ENCODE measurements around the gene PRSS56.

The PRSS56 gene

DNA sequence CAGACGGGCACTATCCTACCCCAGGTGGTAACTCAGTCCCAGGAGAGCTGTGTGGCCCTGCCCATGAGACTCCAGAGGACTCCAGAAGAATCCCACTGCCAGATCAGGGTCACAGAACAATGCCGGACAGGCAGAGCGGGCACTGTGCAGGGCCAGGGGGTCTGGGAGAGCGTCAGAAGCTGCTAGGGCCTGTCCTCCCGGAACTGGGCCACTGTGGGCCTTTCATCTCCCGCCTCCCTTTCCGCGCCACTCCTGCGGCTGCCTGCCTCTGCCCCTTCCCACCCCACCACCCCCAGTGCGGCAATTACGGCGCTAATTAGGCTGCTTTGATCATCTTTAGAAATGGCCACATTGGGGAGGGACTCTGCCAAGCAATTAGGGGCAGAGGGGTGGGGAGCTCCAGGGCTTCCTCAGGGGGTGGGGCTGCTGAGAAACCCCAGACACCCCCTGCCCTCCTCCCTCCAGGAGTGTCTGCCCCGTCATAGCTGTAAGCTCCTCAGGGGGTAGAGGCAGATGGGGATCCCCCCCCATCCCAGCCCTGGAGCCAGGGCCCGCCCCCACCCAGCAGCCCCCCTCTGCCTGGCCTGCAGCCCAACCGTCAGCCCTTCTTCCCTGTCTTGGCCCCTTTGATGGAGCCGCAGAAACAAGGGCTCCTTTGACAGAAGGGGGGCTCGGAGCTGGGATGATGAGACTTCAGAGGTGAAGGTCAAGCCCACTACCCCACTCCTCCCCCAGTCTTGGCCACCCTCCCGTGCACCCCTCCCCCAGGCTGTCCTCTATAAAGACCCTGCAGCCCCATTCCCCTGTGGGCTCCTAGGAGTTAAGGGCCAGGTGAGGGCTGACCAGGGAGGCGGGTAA, at the start of gene PRSS56:
TSS of gene PRSS56 (plus strand) at position 808 of the 858 bp plus-strand sequence. CDS start 211 bp downstream, outside the sequence.
- no peak for DNase-seq

DNA sequence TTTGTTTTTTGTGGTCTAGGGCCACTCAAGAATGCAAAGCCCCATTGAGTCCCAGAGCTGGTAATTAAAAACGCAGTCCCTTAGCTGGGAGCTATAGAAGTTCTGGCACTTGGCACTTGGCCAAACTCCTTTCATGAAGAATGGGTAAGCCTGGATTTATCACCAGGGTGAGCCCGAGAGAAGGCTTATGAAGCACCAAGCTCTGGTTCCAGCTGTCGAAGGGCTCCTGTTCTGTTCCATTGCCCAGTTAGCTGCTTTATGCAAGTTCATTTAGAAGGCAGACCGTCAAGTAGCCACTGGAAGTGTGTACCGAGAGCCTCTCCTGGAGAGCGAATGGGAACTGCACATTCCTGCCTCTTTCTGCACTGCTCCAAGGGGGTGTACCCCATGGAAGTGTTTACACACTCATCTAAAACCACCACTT, 46.7 kb upstream of the PRSS56 start:
- no peak for DNase-seq

DNA sequence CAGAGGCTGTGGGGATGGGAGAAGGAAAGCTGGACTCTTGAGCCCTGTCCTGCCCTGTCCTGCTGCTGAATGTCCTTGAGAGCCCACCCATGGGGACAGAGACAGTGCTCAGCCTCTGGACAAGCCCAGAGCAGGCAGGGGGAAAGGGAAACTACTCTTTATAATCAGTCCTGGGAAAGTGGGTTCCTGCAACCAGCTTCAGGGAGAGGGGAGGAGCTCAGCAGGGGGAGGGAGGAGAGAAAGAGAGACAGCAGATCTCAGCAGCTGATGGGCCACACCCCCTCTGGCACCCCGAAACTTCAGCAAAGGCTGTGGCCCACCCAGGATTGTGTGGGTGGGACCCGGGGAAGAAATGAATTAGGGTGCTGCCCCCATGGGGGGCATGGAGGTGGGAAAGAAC, 44.1 kb upstream of the PRSS56 start:
- DNase-seq, result no peak

DNA sequence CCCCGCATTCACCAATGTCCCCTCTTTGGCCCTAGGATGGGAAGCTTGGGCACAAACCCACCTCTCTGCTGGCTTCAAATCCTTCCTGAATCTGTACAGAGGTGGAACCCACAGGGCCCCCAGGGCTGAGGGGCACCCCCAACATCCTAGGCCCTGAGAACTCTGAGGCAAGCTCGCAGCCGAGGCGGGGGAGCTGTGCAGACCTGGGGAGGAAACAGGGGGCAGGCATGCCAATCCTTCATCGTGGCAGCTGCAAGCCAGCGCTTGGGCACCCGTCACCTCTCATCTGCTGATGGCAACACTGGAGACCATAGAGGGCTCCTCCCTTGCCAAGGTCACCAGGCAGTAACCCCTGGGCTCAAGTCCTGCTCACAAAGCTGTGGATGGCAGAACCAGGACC, 43.4 kb upstream of the PRSS56 start:
- no peak for DNase-seq

DNA sequence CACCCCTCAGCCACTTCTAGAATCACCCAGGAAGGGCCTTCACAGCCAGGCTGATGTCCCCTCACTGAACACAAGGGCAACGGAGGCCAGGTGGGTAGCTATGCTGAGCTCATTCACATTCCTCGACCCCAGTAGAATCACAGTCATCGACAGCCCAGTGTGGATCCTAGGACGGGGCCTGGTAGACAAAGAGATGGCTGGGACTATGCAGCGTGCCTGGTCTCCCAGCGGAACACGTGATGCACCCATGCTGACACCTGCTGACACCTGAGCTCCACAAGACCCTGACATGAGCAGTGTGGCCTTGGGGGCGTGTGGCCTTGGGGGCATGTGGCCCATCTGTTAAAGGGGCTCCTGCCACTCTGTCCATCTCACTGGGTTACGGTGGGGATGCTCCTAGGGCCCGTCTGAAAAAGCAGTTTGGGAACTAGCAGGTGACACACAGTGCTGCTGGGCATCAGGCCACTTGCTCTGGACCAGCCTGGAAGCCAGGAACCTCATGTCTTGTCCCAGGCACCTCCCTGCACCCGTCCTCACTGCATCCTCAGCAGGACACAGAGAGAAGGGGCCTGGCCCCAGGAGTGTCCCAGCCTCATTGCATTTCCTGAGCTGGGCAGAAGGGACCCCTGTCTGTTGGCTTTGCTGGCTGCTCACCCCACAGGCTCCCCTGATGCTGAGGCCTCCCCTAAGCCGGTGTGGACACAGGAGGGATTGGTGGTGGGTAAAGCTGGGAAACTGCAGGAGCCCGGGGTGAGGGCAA, 42.3 kb upstream of the PRSS56 start:
- DNase-seq, result no peak

DNA sequence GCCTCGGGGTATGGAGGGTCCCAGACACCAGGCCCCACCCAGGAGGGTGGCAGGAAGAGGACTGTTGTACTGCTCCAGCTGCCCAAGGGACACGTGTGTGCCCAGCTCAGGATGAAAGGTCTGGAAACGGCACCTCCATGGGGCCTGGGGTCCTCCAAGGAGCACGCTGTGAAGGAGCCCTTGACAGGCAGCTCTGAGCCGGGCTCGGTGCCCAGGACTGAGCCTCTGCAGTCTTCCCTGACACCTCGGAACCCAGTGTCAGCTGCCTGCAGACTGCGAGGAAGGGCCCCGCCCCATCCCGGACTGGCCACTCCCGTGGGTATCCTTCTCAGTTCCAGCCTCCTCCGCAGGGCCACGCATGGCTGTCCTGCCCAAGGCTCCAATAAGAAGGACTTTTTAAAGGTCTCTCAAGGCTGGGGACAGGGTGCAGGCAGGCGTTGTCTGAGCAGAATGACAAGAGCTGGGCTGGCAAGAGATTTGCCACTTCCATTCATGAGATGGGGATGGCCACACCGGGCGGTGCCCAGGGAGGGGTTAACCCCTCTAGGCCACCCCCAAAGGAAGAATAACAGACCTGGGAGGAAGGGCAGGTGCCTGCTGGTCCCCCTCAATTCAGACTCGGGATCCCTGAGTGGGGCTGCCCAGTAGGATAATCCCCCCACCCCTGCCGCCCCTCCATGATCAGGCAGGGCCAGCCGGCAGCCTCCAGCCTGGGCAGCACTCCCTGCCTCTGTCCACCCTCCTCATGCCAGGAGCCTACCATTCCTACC, 41.4 kb upstream of the PRSS56 start:
- no peak for DNase-seq

DNA sequence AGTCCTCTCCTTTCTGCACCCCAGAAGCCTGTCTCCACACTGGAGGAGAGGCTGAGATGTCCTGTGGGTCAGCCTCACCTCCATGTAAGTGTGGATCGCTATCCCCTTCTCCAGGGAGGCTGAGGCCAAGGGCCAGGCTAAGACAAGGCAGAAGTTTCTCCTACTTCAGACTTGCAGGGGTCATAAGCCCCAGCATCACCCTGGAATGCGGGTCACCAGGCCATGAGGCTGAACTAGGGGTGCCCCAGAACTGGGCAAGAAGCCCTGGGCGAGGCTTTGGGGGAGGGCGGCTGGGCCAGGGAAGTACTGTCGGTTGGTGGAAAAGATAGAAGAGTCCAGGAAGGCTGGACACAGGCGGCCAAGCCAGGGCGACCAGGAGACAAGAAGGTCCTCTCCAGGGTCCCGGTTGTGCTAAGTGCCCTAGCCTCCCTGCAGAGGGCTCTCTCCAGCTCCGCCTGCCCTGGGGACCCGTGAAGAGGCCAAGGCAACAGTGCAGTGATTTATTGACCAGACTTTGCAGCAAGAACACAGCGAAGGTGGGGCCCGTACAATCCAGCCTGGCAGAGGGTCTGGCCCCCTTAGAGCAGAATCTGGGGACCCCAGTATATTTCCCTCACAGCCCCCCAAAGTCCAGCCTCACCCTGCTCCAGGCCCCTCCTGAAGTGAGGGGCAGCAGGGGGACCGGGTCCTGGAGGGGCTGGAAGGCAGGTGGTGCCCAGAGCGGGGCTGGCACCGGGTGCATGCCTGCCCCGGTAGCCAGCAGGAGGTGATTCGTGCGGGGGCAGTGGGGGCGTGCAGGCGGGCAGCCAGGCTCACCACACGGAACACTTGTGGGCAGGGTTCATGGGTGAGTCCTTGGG, 40.6 kb upstream of the PRSS56 start:
- DNase-seq, result no peak

DNA sequence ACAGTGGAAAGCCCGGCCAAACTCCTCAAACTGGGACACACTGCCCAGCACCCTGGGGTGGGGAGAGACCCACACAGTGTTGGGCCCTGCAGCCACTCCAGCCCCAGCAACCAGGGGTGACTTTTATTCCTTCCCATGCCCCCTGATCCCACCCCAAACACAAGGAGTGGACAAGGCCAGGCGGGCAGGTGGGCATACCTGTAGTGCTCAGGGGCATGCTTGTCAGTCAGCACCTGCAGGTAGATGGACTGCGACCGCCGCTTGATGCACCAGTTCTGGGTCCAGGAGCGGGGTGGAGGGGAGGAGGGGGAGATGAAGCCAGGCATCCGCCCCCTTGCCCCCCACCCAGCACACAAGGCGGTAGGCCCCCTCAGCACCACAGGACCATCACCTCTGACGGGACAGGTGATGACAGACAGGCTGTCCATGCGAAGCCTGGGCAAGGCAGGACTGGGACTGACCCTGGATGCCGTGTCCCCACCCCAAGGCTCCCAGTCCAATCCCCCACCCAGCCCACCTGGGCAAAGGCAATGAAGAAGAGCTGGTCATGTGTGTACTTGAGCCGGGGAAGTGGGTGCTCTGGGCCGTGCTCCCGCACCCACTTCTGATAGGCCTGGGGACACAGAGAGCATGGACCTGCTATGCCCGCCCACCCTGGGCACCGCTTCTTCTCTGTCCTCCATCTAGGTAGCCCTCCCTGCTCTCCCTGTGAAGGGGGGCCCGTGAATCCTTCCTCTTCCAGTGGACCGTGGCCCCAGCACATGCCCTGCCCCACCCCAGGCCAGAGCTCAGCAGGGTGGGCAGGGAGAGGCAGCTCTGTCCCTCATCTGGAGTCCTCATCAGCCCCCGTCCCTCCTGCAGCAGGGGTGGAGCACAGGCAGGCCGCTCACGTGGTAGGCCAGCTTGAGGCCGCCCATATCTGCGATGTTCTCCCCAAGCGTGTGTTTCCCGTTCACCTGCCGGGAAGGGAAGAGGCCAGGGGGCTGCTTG, 39.7 kb upstream of the PRSS56 start:
- DNase-seq, result no peak

DNA sequence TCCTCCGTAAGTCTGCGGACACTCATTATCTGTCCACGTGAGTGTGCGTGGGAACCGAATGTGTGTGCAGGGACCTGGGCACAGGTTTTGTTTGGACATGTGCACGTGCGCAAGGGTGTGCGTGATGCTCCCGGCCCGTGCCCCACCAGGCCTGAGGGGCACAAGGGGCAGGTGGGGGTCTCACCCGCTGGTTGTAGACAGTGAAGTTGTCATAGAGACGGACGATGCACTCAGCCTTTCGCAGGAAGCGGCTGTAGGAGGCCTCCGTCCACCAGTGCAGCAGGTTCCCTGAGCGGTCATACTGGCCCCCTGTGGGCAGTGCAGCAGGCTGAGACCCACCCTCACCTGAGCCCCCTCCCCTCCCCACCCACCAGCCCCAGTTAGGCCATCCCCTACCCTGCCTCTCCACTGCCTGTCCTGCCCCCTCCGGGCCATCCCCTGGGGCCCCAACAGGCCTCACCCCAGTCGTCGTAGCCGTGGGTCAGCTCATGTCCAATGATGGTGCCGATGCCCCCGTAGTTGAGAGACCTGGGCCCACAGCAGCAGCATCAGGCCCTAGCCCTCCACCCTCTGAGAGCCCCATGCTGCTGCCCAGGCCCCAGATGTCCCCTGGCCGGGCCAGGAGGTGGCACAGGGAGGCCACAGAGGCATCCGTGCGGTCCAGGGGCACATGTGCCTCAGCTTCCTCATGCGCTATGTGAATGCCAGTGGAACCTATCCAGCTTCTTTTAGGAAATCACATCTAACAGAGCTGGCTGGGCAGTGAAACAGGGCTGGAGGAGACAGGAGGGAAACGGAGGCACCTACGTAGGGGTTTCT, 38.7 kb upstream of the PRSS56 start:
- no peak for DNase-seq

DNA sequence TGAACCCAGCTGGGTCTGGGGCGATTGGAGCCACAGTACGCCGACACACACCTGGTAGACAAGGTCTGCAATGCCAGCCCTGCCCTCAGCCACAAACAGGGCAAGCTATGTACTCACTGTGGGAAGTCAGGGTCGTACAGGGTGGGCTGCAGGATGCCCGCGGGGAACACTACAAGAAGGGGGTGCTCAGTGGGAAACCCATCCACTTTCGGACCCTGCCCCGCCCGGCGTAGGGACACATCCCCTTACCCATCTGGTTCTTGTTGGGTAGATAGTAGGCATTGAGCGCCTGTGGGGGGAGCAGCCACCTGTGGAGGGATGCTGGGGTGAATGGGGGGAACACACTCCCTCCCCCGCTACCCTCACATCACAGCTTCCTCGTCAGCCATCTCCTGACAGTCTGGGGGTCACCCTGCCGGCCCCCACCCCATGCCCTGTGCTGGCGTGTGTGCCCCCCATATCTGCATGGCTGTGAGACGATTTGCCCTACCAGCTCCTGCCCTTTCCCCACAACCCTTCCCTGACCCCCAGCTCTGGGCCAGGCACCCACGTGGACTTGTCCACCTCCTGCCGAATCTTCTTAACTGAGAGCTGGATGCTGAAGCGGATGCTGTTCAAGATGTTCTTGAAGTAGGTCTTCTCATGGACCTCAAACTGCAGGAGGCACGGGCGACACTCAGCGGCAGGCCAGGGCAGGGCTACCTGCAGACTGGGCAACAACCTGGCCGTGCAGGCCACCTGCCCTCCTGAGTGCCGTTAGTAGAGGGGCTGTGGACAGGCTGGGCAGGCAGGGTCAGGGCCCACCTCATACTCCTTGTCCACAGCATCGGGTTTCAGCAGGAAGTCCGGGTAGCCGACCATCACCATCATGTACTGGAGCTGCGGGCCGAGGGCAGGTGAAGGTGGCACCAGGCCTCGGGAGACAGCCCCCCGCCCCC, 37.6 kb upstream of the PRSS56 start:
- no peak for DNase-seq

DNA sequence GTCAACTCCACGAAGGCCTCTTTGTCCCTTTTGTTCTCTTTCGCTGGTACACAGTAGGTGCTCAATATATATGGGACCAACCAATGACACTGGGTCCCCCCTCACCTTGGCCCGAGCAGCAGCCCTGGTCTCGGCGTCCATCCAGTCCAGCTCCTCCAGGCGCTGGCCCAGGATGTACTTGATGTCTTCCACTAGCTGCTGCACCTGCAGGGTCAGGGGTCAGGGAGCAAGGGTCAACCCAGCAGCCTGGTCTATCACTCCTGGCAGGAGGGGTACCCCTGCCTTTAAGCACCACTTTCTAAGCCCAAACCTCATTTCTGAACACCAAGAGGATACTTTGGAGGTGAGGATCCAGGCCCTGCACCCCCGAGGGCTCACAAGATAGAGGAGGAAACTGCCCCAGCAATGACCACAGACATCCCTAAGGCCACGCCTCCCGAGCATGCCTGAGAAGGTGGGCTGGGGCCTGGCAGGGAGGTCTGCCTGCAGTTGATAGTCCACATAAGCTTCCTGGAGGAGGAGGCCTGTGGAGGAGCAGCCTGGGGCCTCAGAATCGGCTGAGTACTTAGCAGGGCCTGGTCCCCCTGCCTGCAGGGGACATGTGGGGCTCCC, 36.8 kb upstream of the PRSS56 start:
- no peak for DNase-seq

DNA sequence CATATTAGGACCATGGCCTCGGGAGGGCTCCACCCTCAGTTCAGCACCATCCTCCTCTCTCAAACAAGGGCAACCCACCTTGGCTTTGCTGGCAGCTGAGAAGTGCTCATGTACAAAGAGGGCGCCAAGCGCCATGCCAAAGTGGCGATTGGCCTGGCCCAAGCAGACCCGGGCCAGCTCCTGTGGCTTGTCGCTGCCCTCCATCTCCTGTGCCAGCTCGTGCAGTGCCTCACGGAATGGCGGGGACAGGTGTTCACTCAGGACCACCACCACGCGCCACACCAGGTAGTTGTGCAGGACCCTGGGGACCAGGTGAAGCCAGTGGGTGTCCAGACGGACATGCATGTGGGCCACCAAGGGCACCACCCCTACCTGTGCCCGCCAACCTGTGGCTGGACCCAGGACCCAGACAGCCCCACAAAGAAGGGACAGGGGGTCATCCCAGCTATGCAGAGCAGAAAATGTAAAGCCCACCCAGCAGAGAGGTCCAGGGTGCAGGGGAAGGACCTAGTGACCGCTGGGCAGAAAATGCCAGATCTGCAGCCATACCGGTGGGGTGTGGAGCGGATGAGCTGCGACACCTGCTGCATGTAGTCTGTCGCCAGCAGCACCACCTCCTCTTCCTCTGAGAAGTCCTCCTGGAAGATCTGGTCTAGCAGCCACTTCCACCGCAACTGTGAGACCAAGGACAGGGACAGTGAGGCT, 36.1 kb upstream of the PRSS56 start:
- DNase-seq, result no peak

DNA sequence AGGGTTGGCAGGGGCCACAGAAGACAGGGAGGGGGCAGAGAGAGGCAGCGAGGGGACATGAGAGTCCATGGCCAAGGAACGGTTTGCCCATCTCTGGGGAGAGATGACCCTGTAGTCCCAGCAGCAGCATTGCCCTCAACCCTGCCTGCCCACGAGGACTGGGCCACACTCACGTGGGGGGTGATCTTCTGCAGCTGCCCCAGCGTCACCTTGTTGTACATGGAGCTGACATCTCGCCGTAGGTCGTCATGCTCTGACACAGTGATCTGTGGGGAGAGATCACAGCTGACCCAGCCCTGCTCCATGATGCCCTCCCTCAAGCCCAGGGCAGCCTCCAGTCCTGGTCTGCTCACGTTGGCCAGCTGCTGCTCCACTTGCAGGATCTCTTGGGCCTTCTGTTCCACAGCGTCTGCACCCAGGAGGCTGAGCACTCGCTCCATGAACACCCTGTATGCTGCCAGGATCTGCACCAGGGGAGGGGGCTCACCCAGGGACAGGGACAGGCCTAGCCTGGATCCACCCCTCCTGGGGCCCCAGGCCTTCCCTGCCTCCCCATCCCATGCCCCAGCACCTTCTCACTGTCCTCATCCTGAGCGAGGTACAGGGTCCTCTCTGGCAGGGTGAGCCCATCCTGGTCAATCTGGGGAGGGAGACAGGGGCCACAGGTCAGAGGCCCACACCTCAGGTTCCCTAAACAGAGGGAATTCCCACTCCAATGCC, 35.4 kb upstream of the PRSS56 start:
- DNase-seq, result no peak

DNA sequence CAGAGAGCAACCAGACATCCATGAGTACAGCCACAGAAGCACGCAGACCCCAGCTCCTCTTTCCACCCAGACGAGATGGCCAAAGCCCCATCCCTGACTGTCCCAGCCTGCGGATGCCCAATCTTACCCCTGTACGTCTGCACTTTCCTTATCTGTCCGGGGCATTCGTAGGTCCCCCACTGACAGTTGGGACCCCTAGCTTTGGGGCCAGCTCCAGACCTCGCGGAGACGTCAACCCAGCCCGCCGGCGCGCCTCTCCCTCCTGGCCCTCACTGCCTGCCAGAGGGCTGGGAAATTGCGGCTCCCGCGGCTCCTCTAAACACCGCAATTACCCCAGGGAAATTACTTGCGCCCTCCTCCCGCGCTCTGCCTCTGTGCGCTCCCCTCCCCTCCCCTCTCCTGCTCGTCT, 34.8 kb upstream of the PRSS56 start:
- DNase-seq, result no peak

DNA sequence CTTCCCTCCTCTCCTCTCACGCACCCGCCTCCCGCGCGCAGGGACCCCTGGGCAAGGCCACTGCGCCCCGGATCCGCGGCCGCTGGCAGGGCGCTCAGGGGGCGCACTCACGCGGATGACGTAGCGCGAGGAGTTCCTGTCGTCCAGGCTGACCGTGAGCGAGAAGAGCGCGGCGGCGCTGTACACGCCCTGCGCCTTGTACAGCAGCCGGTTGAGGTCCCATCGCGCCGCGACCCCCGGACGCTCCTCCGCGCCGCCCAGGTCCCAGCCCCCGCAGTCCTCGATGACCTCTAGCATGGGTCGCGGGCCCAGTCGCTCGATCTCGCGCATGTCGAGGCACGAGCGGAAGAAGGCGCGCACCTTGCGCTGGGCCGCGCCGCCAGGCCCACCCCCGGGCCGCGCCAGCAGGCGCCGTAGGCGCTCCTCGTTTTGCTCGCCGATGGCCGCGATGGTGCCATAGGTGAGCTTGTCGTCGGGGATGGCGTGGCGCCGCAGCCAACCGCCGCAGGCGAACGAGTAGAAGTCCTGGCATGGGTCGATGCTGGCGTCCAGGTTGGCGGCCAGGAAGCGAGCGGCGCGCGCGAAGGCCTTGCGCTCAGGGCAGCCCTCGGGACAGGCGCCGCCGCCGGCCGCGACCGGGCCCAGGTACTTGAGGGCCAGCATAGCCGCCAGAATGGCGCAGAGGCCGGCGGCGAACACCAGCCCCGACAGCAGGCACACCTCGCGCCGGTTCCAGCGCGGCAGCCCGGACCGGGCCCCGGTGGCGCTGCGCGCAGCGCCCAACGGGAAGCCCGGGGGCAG, 34.2 kb upstream of the PRSS56 start:
- DNase-seq, result no peak
